Chondrocyte (in vitro differentiated cells): Measurements from ENCODE around the gene IFRD1. TPM values are rescaled to one million over a fixed set of nuclear protein-coding genes. Genes with fewer than 3 reads are reported as not detected.

Source experiments
- DNase-seq: peaks from one replicate; pipeline ENCODE4 v3.0.0; 2021; ENCODE audit warnings: mixed read lengths, low spot score
- H3K27ac Mint-ChIP-seq: one replicate; pipeline ENCODE4 v1.8.0; 2021; ENCODE audit warnings: mild to moderate bottlenecking, moderate library complexity, mixed read lengths; ENCODE audit not compliant: unreplicated experiment
- H3K27me3 Mint-ChIP-seq: 2 replicates; pipeline ENCODE4 v1.8.0; 2021; ENCODE audit warnings: low read depth, mixed read lengths
- H3K36me3 Mint-ChIP-seq: 2 replicates; pipeline ENCODE4 v1.8.0; 2021; ENCODE audit warnings: low read depth, mixed read lengths
- H3K4me1 Mint-ChIP-seq: 2 replicates; pipeline ENCODE4 v1.8.0; 2021; ENCODE audit warnings: low read depth, mild to moderate bottlenecking, mixed read lengths
- H3K4me3 Mint-ChIP-seq: one replicate; pipeline ENCODE4 v1.8.0; 2021; ENCODE audit warnings: mild to moderate bottlenecking, moderate library complexity, mixed read lengths; ENCODE audit not compliant: unreplicated experiment
- H3K9me3 Mint-ChIP-seq: 2 replicates; pipeline ENCODE4 v1.8.0; 2021; ENCODE audit warnings: low read depth, mixed read lengths
- long read RNA-seq: library from polyadenylated mRNA; stranded (forward); transcript quantifications from one replicate; pipeline ENCODE4 v2.0.0, GENCODE V29; 2021
- total RNA-seq: library from RNA; stranded (reverse); gene quantifications from 3 replicates; pipeline ENCODE4 v1.2.1, GENCODE V29; 2021
- TF ChIP-seq, protein P1 (sequence below): fragments of 200-600 bp; sonication (generic); IDR thresholded peaks from 2 replicates; pipeline ENCODE4 v1.5.0; 2021; ENCODE audit warnings: antibody characterized with exemption, mild to moderate bottlenecking, moderate library complexity

The IFRD1 gene
- total RNA-seq = 69.2 to 108 TPM (median 106 TPM) in 3 replicates
- long read RNA-seq, transcript IFRD1-202 (12 exons, 2,290 nt) = major isoform, 150 of 168 reads
- long read RNA-seq, partial matches to known transcripts = 4 of 168 reads
- long read RNA-seq, other reads (novel, unspliced or antisense) = 10 of 168 reads

DNA sequence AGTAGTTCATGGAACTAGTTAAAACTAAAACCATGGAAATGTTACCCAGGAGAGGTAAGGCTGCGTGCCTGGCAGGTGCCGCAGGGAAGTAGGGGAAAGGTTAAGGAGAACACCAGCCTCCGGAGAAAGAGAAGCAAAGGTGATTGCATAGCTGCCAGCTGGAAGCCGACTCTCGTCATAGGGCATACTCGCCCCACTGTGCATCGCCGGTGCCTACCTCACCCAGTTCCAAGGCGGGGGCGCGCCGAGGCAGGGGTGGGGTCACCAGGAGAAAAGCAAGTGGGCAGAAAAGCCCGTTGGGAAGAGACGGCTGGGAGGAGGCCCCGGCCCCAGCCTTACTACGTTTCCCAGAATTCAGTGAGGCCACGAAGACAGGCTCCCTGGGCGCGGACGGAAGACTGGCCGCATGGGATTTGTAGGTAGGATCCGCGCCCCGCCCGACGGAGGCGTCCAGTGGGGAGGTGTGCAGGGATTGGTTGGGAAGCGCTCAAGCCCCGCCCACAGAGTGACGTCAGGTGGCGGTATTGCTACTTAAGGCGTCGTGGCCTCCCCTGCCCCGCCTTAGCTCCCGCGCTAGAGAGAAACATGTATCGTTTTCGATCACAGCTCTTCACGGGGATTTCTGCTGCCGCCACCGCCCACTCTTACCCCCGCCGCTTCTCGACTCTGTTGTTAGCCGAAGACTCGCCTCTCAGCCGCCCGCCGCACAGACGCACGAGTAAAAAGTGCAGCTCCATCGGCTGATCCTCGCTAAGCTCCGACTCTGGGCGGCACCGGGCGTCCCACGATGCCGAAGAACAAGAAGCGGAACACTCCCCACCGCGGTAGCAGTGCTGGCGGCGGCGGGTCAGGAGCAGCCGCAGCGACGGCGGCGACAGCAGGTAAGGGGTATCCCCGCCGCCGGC is at the start of gene IFRD1:
TSS of gene IFRD1 (plus strand) at position 559 of the 905 bp plus-strand sequence. CDS start at position 788, 229 bp downstream.
- H3K4me3 Mint-ChIP-seq = peak within 1 kb of the TSS; percentile 97
- peak; percentile 100 for DNase-seq
- TF ChIP-seq, protein P1, sequence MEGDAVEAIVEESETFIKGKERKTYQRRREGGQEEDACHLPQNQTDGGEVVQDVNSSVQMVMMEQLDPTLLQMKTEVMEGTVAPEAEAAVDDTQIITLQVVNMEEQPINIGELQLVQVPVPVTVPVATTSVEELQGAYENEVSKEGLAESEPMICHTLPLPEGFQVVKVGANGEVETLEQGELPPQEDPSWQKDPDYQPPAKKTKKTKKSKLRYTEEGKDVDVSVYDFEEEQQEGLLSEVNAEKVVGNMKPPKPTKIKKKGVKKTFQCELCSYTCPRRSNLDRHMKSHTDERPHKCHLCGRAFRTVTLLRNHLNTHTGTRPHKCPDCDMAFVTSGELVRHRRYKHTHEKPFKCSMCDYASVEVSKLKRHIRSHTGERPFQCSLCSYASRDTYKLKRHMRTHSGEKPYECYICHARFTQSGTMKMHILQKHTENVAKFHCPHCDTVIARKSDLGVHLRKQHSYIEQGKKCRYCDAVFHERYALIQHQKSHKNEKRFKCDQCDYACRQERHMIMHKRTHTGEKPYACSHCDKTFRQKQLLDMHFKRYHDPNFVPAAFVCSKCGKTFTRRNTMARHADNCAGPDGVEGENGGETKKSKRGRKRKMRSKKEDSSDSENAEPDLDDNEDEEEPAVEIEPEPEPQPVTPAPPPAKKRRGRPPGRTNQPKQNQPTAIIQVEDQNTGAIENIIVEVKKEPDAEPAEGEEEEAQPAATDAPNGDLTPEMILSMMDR = no peak
- no peaks in the 10 kb centered on the region for H3K27me3 Mint-ChIP-seq
- peaks cover 41% of the 10 kb centered on the region for H3K4me1 Mint-ChIP-seq
- H3K36me3 Mint-ChIP-seq = peaks cover 1% of the 10 kb centered on the region
- H3K9me3 Mint-ChIP-seq = no peaks in the 10 kb centered on the region
- peak within 1 kb of the TSS; percentile 100 for H3K27ac Mint-ChIP-seq

GRCh38 chr7:112404321-112404720 is 45.9 kb upstream of the IFRD1 start:
- no peaks in the 10 kb centered on the region for H3K27me3 Mint-ChIP-seq
- H3K4me3 Mint-ChIP-seq = no peak overlapping the region
- peaks cover 2% of the 10 kb centered on the region for H3K36me3 Mint-ChIP-seq
- no peak overlapping the region for H3K27ac Mint-ChIP-seq
- H3K9me3 Mint-ChIP-seq = no peaks in the 10 kb centered on the region
- TF ChIP-seq, protein P1 = no peak
- peaks cover 9% of the 10 kb centered on the region for H3K4me1 Mint-ChIP-seq
- no peak for DNase-seq

DNA sequence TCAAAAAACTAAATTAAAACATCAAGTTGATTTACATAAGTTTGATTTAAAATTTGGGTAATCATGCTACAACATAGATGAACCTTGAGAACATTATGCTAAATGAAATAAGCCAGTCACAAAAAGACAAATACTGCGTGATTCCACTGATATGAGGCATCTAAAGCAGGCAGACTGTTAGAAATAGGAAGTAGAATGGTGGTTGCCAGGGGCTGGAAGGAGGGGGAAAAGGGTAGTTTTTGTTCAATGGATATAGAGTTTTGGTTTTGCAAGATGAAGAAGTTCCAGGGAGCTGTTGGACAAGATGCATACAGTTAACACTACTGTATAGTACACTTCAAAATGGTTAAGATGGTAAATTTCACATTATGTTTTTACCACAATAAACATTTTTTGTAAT is 45.0 kb upstream of the IFRD1 start:
- H3K36me3 Mint-ChIP-seq = peaks cover 2% of the 10 kb centered on the region
- no peak overlapping the region for H3K27ac Mint-ChIP-seq
- H3K4me1 Mint-ChIP-seq = peaks cover 13% of the 10 kb centered on the region
- no peaks in the 10 kb centered on the region for H3K27me3 Mint-ChIP-seq
- no peak overlapping the region for H3K4me3 Mint-ChIP-seq
- no peaks in the 10 kb centered on the region for H3K9me3 Mint-ChIP-seq
- TF ChIP-seq, protein P1 = no peak
- DNase-seq = no peak

- Mint-ChIP-seq H3K4me1 (peaks cover 26% of the 10 kb centered on the region), H3K27me3 (no peaks in the 10 kb centered on the region), H3K4me3 (no peak overlapping the region), H3K36me3 (peaks cover 2% of the 10 kb centered on the region), H3K27ac (no peak overlapping the region), H3K9me3 (no peaks in the 10 kb centered on the region)
- TF ChIP-seq, protein P1 = no peak
- DNase-seq = no peak
Measured at GRCh38 chr7:112407261-112407660, 43.0 kb upstream of the IFRD1 start.

- no peaks in the 10 kb centered on the region for H3K27me3 Mint-ChIP-seq
- H3K9me3 Mint-ChIP-seq = no peaks in the 10 kb centered on the region
- peaks cover 30% of the 10 kb centered on the region for H3K4me1 Mint-ChIP-seq
- H3K4me3 Mint-ChIP-seq = no peak overlapping the region
- TF ChIP-seq, protein P1 = no peak
- H3K27ac Mint-ChIP-seq = no peak overlapping the region
- DNase-seq = no peak
- no peaks in the 10 kb centered on the region for H3K36me3 Mint-ChIP-seq
Measured at GRCh38 chr7:112410092-112410491, 40.2 kb upstream of the IFRD1 start.
